Left kidney (tissue), 2 donors: ENCODE data around the gene RPAIN. TPM values are rescaled to one million over a fixed set of nuclear protein-coding genes. Genes with fewer than 3 reads are reported as not detected.
"Not testable (repeated sequence)": the region's sequence is repeated elsewhere in the genome, so short reads cannot be mapped to it uniquely, and the experiment has no call there.

Experiments
- DNase-seq: peaks from one replicate; pipeline ENCODE4 v3.0.0-alpha.2; 2013
- polyA plus RNA-seq: library from polyadenylated mRNA; unstranded; fragments of 120-200 nt; gene quantifications from one replicate; pipeline ENCODE4 v1.2.1, GENCODE V29; 2013; ENCODE audit not compliant: insufficient read length

RPAIN gene
- polyA plus RNA-seq, 1 donor: 96.2 TPM

DNA sequence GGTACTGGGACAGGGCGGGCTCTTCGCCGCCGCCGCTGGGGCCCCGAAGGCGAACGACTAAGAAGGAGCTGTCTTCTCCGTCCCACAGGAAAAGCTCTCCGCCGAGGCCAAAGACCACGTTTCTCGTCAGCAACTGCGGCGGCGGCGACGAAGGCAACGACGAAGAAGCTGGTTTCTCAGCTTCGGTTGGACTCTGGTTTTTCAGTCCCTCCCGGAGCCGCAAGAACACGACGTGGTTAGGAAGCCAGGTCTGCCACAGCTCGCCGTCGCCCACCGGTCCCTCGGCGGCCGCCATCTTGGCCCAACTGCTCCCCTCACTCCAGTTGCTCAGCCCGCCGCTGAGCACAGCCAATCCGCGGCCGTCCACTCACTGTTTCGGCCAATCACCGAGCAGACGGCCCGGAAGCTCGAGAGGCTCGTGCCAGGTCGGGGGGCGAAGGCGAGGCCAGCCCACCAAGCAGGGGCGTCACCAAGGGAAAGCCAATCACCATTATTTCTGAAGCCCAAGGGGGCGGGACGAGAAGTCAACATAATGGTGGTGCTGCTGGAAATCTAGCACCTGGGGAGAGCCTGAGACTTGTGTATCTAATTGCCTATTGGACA lies 525 bp upstream of the RPAIN start, which contains the start of gene NUP88:
TSS of gene NUP88 (minus strand) at position 307 of the 603 bp plus-strand sequence. CDS start at position 295, 12 bp downstream.
- DNase-seq: peak; percentile 98

- DNase-seq: no peak
Observed at GRCh38 chr17:5422505-5422904, 2.5 kb downstream of the RPAIN start.

DNA sequence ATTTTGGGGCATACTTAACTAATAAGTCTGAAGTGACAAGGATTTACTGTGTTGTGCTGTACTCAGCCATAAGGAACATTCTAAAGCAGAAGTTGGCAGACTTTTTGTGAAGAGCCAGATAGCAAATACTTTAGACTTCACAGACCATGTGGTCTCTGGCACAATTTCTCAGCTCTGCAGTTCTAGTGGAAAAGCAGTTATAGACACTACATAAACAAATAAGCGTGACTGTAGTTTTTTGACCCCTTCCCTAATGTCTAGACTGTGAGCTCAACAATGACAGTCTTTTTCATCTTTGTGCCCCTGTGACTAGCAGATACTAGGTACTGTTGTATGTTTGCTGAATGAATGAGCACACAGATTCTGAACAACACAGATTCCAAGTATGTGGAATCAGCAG lies 4.9 kb downstream of the RPAIN start:
- no peak for DNase-seq

DNA sequence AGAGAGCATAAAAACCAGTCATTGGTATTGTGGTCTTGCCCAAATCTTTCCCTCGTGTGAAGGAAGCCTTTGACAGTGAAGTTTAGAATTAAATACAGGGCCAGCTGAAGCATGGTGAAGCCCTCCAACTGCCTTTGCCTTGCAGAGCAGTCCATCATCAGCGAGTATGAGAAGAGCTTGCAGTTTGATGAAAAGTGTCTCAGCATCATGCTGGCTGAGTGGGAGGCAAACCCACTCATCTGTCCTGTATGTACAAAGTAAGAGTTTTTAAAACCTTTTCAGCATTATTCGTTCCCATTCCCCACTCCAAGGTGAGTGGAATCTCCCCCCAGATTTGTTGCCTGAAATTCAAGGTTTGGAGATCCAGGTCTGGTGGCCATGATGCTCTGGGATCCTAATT lies 5.8 kb downstream of the RPAIN start:
- no peak for DNase-seq

- DNase-seq: no peak
Observed at GRCh38 chr17:5429191-5429887, 9.4 kb downstream of the RPAIN start.

- DNase-seq: no peak
Observed at GRCh38 chr17:5430413-5430999, 10.5 kb downstream of the RPAIN start.

DNA sequence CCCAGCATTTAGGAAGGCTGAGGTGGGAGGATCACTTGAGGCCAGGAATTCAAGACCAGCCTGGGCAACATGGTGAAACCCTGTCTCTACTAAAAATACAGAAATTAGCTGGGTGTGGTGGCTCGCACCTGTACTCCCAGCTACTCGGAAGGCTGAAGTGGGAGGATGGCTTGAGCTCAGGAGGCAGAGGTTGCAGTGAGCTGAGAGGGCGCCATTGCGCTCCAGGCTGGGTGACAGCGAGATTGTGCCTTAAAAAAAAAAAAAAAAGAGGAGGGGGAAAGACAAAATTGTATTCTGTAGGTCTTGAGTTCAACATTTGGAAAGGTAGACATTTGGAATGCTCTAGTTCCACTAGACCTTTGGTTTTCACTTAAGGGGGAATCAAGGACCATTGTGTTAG lies 11.3 kb downstream of the RPAIN start:
- DNase-seq: not testable (repeated sequence)

DNA sequence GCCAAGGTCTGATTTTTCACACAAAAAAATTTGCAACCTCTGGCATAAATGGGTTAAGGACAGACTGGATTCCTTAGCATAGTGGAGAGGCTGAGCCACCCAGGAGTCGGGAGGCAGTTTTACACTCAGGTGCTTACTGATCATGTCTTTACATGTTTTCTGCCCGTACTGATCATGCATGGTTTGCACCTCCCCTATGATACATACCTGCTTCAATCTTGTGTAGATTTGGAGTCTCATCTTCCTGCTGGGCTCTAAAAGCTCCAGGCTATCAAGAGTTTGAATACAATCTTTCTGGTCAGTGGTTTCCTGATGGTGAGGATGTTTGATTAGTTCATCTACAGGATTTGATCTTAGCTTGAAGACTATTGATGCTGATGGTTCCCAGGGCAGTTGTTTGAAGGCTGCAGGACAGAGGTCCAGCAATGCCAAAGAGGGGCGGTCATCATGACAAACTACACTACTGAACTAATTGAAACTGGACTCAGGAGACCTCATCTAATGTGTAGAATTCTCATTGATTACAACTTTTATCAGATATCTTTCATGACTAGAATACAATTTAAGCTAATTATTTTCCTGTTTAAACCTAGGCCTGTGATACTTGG lies 12.1 kb downstream of the RPAIN start:
- no peak for DNase-seq

DNA sequence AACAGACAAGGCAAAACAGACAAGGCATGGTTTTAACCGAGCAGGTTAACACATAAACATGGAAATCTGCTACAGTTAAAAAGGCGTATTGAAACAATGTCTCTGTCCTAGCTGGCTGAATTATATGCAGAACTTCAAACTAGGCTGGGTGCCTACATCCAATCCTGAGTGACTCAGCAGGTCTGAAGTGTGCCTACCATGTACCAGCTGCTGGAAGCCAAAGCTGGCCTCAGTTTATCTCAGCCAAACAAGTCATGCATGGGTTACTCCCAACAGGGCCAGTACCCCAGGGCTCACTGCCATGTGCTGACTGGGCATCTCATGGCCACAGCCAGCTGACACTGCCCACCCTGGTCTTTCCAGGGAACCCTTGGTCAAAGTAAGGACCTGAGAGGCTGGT lies 15.0 kb downstream of the RPAIN start:
- DNase-seq: no peak

DNA sequence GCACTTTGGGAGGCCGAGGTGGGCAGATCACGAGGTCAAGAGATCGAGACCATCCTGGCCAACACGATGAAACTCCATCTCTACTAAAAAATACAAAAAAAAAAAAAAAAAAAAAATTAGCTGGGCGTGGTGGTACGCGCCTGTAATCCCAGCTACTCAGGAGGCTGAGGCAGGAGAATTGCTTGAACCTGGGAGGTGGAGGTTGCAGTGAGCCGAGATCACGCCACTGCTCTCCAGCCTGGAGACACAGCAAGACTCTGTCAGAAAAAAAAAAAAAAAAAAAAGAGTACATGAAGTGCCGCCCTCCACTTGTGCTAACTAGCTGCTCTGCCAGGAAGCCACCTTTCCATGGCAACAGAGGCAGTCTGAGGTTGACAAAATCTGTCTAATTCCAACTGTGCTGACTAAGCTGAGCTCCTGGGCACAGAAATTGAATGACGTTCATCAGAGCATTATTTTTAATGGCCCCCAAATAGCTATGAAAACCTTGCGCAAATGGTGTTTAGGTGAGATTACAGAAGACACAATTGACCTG lies 15.9 kb downstream of the RPAIN start:
- not testable (repeated sequence) for DNase-seq

DNA sequence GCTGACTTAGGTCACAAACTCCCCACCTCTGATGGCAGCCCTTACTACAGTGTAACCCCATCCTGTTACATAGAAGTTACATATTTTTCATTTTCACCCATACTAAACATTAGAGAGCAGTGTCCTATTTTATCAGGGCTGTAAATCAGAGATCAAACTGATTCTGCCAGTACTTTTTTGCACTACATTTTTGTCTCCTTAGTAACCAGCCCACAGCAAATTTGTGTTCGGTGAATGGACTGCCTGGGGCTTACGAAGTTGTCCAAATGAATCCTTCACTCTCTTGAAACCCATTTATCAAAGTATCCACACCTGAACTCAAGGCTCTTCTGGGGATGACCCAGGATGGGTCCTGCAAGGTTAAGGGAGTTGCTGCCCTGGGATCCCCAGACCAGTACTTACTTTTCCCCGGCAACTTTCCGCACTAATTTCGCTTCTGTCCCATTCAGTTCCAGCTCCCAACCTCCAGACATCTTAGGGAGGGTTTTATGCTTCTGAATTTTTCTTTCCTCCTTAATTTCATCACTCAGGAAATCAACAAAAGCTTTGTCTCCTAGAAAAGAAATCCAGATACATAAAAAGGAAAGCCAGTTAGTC lies 17.8 kb downstream of the RPAIN start:
- no peak for DNase-seq

DNA sequence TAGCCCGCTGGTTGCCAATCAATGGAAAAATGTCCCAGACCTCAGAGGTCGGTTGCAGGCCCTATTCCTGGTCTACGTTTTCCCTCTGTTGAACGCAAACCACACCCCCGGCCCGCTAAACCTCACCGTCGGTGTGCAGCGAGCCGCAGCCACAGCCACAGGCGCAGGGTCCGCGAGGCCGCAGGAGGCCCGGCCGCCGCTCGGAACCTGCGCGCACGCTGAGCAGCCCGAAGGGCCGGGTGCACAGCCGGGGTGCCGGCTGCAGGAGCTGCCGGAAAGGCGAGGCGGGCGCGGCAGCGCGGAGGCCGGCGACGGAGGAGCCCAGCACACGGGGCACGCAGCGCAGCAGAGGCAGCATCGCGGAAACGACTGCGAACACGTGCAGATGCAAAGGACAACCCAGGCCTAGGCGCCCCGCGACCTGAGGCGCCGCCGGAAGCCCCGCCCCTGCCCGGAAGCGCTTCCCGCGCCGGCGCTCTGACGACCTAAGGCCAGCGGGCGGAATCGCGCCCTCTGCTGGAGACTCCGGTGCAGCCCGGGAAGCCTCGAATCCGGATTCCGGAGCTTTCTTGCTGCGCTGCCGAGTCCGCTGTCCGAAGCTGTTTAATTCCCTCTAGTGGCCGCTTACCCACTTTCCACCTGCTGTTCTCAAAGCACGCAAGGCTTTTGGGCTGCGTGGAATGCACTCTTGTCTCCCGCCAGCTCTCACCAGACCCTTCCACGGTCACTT lies 18.9 kb downstream of the RPAIN start, which contains the start of gene C1QBP:
TSS of gene C1QBP (minus strand) at position 440 of the 730 bp plus-strand sequence. CDS start at position 358, 82 bp downstream.
- DNase-seq: peak; percentile 93

GRCh38 chr17:5439446-5439764 lies 19.4 kb downstream of the RPAIN start:
- no peak for DNase-seq

- no peak for DNase-seq
Observed at GRCh38 chr17:5443728-5444127, 23.7 kb downstream of the RPAIN start.

- DNase-seq: no peak
Observed at GRCh38 chr17:5444209-5444608, 24.2 kb downstream of the RPAIN start.

GRCh38 chr17:5446786-5447185 lies 26.8 kb downstream of the RPAIN start:
- DNase-seq: no peak

DNA sequence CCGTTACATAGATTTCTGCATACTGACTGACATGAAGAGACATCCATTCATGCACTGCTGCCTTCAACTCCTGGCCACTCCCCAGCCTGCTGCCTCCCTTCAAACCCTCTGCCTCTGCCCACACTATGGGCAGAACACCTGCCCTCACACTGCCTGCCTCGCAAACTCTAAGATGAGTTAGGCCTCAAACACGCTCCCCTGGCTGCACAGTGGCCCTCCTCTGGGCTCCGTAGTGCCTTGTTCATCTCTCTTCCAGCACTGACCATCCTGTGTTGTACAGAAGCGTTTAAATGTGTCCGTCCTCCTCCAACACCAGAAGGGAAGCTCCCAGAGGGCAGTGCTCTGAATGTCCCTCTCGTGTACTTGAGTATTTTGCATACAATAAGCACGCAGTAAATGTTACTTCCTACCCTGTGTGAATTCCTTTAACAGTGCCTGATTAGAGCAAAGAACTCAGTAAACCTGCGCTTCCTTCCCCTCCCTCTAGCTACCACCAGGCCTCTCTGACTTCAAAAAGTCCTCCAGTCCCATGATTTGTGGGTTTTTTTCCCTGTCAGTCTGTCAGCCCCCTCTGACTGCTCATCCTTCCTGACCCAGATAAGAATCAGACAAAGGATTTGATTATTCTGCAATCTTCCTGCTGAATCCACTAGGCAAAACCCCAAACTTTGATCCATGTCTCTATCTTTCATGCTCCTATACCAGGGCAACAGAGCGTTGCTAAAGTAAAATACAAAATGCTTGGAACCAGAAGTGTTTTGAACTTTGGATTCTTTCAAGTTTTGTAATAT lies 44.9 kb downstream of the RPAIN start:
- no peak for DNase-seq

DNA sequence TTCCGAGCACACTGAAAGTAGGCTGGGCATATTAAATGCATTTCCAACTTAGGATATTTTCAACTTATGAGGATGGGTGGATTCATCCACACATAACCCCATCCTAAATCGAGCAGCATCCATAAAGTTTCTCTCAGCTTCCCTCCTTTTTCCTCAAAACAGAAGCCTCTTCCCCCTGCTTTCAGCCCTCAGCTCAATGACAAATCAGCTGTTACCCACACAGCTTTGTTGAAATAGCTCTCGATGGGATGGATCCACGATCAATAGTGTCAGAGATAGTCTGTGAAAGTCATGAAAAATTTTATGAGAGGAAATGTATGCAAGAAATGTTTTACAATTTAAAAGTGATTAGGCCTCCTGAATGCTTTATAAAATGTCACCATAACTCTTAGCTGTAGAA lies 46.3 kb downstream of the RPAIN start:
- no peak for DNase-seq

DNA sequence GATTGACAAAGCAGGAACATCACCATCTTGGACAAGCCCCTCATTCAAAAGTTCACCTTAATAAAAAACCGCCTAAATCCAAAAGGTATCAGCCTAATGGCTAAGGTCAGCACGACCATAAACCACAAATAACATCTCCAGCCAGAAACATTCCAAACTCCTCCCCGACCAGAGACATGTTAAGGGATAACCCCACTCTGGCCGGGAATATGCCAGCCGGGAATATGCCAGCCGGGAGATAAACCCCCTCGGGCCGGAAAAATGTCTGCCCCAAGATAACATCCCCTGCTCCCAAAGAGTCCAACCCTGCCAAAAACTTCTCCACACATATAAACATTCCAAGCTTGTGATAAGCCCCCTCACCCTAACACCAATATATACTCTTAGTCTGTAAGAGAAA lies 47.4 kb downstream of the RPAIN start:
- no peak for DNase-seq

- no peak for DNase-seq
Observed at GRCh38 chr17:5468075-5468473, 48.1 kb downstream of the RPAIN start.

DNA sequence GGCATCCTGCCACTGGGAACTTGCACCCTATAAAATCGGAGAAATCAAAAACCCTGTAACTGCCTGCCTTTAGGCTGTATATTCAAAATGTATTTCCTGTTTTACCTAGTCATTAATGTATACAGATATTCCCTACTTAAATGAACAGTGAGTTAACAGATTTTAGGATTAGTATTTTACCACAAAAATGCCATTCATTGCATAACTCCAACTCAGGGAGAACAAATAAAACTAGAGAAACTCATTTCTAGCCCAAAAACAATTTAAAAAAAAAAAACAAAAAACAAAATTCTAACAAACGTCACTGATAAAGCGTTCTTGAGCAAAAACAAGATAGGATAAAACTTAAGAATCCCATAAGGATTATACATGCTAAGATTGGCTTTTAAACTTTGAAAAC lies 52.5 kb downstream of the RPAIN start:
- DNase-seq: no peak
